GM18519 (cell line): ENCODE data around the gene PGRMC1.
A peak's percentile ranks its signal among the peaks of the same experiment; 100 is the strongest.
"Not testable (repeated sequence)": the region's sequence is repeated elsewhere in the genome, so short reads cannot be mapped to it uniquely, and the experiment has no call there.

Experiments
- ATAC-seq: cut with Tn5 transposase; IDR thresholded peaks from one replicate; pipeline ENCODE4 v1.9.1; 2021; ENCODE audit warnings: mild to moderate bottlenecking, moderate library complexity; ENCODE audit not compliant: unreplicated experiment, low FRiP score

The PGRMC1 gene

DNA sequence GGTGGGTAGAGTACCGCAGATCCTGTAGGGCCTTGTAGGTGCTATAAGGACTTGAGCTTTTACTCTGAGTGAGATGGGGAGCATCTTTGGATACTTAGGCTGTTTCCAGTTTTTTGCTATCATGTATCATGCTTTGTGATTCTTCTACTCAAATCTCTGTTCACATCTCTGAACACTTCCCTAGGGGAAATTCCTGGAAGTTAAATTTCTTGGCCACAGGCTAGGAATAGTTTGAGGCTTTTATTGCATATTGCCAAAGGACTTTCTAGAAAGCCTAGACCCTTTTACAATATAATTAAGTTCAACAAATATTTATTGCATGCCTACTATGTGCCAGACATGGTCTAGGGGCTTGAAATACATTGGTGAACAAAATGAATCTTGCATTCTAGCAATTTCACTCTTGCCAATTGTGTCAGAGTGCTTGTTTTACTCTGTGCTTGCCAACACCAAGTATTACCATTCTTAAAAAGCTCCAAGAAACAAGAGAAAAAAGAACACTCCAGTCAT, 4.1 kb upstream of the PGRMC1 start:
- no peak for ATAC-seq

DNA sequence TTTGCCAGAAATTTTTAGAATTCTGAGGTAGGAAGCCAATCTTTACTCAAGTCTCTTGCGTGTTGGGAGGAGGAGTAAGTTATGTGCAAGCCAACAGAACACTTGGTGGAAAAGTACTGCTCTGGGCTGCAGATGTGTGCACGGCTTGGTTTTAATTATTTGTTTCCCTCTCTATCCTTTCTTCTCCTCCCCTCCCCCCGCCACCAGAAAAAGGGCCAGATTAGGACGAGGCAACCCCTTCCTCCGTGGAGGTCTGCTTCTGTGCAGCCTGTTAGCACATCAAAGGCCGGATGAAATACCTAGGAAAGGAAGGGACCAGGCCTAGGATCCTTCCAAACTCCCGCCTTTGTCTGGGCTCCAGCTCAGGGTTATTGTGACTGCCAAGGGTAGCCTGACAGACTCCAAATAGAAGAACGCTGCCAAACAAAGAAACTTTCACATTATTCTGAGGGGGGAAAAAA, 1.0 kb upstream of the PGRMC1 start:
- ATAC-seq: no peak

DNA sequence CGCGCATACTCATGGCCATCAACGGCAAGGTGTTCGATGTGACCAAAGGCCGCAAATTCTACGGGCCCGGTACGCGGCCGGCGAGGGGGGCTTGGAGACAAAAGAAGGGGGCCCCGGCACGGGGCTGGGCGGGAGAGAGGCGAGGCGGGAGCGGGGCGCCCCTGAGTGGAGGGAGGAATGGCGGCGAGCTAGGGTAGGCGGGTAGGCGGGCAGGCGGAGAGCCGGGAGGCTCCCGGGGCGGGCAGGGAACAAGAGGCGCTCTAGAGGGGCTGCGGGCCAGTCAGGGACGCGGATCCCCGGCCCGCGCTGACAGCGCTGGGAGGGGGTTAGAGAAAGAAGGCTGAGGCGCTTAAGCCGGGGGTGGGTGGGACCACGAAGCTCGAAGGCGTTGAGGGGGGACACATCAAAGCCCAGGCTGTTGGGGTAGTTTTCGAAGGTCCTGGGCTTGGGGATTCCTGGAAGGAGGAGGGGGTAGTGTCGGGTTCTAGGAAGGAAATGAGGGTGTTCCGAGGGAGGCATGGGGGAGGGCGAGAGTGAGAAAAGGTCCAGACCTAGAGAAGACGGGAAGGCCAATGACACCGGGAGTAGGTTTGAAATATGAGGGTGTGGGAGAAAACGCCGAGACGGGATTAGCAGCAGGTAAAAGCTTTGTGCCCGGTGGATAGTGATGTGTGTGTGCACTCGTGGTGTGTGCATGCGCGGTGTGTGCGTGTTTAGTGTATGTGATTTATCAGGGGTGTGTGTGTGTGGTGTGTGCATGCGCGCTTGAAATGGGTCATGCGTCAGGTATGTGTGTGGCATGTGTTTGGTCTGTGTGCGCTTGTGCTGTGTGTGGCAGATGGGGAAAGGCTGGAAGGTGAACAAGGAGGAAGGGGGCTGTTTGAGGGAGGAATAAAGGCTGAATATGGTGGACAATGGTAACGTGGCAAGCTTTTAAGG, 807 bp downstream of the PGRMC1 start:
- ATAC-seq: no peak

DNA sequence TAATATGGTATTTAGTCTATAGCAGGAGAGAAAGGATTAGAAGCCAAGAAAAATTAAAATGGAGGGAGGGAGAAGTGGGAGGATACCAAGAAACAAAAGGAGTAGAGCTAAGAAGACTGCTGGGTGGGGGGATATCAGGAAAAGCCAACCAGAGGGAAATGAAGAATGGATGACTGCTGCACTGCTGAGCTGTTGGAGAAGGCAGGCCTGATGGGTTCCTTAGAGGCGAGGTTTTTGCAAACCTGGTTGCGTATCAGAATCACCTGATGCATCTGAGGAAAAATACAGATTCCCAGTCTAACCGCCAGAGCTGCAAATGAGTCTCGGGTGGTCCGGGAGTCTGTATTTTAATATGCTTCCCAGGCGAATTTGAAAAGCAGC, 1.5 kb downstream of the PGRMC1 start:
- ATAC-seq: no peak

DNA sequence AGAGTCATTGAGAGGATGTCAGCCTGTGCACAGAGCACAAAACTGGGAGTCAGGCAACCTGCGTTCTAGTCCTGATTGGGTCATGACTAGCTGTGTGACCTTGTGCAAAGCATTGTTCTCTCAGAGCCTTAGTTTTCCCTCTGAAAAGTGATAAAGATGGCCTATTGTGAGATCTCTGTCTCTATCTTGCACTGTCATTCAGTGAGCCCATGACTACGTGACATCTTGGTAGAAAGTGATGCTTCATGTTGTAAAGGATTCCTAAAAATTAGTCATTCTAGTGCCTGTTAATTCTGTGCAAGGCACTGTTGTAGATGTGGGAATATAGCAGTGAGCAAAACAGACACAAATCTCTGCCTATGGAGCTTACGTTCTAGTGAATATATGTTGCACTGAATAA, 2.5 kb downstream of the PGRMC1 start:
- no peak for ATAC-seq

DNA sequence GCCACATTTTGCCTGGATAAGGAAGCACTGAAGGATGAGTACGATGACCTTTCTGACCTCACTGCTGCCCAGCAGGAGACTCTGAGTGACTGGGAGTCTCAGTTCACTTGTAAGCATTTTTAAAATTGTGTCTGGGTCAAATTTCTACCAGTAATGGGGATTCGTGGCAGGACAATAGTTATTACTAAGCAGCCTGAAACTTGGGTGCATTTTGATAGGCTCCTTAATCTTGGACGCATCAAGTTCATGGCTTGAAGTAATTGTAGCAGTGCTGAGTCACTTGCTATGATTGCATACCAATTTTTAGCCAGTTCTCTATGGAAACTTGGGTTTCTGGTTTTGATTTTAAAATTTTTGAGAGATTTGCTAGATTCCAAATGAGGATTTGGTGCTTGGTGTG, 4.3 kb downstream of the PGRMC1 start:
- no peak for ATAC-seq

DNA sequence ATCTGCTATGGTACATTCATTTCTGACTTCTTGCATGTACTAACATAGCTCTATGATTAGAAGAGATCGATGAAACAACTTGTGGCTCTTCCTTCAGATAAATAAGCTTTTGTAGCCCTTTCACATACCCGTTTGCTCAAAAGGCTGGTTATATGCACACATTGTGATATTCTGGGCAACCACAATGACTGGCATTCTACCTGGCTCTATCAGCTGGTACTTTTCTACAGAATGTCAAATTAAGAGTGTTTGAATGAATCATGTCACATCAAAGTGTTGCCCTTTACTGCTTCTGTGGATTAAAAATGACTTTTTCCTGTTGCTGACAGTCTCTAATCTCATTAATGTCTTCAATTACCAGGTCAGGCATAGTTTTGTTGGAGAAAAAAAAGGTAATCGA, 11.6 kb downstream of the PGRMC1 start:
- no peak for ATAC-seq

DNA sequence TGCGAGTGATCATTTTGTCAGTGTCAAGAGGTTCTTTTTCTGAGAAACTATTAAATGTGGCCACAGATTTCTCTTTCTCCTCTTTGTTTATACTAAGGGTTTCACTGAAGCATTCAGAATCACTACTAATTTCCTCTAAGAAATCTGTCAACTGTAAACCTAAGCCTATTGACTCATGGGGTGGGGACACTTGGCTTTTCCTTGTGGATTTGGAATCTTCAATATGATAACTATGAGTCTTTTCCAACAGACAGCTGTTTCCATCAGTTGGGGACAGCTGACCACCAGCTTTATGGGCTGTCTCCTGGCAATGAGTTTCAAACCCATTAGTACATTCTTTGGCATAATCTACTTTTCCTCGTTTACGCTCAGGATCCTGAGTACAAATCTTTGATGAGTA, 13.8 kb downstream of the PGRMC1 start:
- no peak for ATAC-seq

DNA sequence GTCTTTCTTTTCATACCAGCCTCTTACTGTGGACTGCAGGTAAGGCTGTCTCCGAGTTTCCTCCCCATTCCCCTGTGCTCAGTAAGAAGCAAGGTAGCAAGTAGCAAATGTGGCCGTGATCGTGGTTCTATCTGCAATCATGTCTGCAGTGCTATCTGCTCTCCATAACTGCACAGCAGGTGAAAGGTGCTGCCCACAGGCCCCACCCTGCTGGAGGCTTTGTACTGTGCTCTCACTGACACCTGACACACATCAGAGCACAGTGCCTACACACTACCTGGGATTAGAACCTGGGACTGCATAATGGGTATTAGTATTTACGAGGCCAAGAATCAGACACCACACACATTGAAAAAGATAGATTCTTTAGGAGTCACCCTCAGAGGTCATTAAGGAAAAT, 15.3 kb downstream of the PGRMC1 start:
- no peak for ATAC-seq

DNA sequence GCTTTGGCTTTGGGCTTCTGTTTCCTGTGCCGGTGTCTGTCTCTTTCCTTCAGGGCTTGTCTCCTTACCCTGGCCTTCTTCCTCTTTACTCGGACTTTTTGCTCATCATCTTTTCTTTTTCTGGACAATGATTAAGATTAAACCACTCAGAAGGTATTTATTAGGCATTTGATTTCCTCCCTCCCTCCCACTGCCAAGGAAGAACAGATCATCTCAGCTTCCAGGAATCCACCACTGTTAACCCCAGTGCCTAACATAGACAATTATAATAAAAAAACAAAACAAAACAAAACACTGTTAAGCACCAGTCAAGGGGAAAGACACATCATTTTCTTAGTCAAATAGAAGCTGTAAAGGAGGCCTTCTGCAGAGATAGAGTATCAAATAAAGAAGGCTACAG, 16.6 kb downstream of the PGRMC1 start:
- no peak for ATAC-seq

DNA sequence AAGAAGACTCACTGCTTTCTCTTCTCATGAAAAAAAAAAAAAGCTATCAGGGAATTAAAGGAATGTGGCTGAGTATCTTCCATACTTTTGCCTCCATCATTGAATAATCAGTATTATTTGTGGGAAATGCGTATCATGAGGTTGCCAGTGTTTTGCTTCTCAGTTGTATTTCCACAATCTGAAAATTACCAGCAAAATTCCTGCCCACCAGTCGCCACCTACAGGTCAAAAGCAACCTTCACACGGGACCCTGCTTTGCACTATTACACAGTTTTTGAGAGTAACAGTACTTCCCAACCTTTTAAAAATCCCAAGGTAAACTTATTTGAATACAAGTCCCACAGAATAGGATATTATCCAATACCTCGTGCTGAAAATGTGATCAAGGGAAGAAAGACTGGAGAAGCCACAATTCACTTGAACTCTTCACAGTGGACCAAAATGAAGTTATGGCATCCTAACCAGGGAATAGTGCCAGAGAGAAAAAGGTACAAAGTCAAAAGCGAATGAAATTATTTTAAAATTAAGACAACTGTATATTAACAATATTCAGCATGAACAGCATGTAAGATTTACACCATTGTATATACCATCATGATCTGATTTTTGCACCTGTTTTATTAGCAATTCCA, 30.4 kb downstream of the PGRMC1 start:
- ATAC-seq: no peak

DNA sequence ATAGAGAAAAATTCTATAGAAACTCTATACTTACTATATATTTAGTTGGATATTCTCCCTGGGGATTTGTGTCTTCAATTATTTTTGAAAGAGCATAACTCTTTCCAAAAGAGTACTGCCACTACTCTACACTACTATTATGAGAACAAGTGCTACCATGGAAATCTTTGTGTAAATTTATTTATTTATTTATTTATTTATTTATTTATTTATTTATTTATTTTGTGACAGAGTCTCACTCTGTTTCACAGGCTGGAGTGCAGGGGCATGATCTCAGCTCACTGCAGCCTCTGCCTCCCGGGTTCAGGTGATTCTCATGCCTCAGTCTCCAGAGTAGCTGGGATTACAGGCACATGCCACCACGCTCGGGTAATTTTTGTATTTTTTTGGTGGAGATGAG, 31.0 kb downstream of the PGRMC1 start:
- not testable (repeated sequence) for ATAC-seq

DNA sequence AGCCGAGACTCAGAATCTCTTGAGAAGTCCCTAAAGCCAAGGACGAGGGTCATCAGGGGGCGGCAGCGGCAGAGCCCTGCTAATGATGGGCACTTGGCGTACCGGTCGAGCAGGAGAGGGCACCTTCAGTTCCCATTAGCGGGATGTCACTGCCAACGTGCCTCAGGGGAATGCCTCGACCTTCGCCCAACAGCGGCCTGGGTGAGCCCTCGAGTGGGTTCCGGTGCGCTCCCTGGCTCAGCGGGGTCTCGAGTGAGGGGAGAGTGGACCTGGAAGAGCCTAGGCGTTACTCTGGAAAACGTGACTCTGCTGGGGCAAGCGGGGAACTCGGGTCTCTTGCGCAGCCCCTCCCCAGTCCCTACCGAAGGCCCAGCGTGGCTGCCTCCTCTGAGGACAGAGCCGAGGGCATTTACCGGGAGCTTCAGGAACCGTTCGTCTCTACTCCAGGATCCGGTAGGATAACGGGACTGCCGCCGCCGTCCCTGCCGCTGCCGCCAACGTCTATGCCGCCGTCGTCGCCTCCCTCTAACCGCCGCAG, 36.9 kb downstream of the PGRMC1 start:
- no peak for ATAC-seq

DNA sequence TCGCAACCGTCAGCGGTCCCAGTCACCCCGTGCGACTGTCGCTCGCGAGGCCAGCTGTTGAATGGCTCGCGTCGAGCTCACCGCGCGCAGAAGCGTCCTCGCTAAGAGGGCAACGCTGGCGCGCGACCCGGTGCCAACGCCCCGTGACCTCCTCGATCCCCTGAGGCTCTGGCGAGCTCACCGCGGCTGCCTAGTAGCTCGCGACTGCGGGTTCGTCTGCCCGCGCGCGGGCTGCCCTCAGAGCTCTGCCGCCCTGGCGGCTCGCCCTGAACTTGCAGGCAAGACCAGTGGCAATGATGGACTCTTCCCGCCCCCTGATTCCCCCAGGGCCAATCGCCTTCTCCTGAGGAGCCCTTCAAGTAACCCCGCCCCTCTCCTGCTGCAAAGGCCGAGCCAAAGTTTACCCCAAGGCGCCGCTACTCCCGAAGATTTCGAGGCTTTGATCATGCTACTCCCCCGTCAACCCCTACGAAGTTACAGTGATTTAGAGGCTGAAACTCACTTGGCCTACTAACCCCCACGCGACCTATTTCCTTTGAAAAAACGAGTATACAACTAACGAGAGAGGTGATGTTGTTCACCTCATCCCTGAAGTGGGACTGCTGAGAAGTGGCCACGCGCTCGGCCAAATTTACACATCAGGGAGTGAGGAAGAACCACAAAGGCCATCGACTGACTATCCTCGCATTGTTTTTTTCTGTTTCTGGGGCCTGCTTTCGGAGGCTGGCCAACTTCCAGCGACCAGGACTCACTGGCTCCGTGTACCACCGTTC, 37.5 kb downstream of the PGRMC1 start:
- ATAC-seq: peak; percentile 49

DNA sequence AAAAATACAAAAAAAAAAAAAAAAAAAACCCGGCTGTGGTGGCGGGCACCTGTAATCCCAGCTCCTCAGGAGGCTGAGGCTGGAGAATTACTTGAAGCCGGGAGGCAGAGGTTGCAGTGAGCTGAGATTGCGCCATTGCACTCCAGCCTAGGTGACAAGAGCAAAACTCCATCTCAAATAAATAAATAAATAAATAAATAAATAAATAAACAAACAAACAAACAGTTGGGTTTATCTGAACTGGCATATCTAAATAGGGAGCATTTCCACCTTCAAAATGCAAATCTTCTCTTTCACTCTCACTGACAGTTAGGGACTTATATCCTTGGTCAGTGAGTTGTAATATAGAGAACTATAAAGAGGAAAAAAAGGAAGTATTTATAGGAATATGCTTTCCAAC, 46.3 kb downstream of the PGRMC1 start:
- ATAC-seq: not testable (repeated sequence)

DNA sequence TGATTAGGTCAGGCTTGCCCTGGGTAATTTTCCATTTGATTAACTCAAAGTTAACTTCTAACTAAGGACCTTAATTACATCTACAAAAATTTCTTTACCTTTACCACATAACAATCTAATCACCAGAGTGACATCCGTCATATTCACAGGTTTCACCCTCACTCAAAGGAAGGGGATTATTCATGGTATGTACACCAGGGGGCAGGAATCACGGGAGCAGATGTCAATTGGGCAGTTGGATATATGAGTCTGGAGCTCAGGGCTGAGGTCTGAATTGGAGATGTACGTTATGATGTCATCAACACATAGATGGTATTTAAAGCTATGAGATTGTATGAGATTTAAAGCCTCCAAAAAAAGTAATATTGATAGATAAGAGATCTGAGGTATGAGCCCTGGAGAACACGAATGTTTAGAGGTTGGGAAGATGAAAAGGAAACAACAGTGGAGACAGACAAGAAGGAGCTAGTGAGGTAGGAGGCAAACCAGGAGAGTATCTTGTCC, 52.9 kb downstream of the PGRMC1 start:
- no peak for ATAC-seq

DNA sequence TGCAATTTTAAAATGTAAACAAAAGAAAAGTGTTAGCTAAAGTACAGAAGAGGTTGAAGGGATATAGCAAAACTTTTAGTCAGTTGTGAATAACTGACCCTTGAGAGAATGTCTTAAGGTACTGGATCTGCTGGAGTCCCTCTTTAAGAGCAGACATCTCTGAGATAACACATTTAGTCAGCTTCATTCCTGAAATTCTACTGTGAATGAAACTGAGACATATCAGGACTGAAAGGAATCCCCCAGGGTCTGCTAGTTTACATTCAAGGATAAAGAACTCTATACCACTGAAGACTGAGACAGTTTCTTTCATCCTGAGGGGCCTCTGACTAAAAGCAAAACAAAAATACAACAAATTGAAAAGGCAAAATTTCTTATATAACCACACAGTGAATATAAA, 54.4 kb downstream of the PGRMC1 start:
- ATAC-seq: no peak

DNA sequence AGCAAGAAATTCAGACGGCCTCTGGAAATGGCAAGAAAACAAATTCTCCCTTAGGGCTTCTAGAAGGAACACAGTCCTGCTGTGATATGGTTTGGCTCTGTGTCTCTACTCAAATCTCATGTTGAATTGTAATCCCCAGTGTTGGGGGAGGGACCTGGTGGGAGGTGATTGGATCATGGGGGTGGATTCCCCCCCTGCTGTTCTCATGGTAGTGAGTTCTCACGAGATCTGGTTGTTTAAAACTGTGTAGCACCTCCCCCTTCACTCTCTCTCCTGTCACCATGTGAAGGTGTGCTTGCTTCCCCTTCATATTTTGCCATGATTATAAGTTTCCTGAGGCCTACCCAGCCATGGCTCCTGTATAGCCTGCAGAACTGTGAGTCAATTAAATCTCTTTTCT, 55.2 kb downstream of the PGRMC1 start:
- ATAC-seq: not testable (repeated sequence)

DNA sequence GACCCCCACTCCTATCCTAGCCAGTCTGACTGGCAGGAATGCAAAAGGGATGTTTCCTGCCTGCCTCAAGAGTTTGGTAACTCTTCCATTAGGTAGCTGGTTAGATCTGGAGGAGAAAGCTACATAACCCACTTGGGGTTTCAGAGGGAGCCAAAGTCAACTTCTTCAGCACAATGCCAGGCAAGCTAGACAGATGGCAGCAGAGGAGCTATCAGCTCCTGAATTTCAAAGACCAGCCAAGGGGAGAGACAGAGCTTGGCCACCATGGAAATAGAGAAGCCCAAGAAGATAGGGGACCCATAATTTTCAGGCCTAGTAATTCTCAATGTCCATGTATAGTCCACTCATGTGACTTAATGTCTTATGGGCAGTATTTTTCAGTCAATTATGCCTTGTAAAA, 56.4 kb downstream of the PGRMC1 start:
- no peak for ATAC-seq
